ENCODE results near the gene LRRC56. TPM values are rescaled to one million over a fixed set of nuclear protein-coding genes. Genes with fewer than 3 reads are reported as not detected.
A peak's percentile ranks its signal among the peaks of the same experiment; 100 is the strongest.

LRRC56 gene
- total RNA-seq, 1 donor: 0.43 TPM

DNA sequence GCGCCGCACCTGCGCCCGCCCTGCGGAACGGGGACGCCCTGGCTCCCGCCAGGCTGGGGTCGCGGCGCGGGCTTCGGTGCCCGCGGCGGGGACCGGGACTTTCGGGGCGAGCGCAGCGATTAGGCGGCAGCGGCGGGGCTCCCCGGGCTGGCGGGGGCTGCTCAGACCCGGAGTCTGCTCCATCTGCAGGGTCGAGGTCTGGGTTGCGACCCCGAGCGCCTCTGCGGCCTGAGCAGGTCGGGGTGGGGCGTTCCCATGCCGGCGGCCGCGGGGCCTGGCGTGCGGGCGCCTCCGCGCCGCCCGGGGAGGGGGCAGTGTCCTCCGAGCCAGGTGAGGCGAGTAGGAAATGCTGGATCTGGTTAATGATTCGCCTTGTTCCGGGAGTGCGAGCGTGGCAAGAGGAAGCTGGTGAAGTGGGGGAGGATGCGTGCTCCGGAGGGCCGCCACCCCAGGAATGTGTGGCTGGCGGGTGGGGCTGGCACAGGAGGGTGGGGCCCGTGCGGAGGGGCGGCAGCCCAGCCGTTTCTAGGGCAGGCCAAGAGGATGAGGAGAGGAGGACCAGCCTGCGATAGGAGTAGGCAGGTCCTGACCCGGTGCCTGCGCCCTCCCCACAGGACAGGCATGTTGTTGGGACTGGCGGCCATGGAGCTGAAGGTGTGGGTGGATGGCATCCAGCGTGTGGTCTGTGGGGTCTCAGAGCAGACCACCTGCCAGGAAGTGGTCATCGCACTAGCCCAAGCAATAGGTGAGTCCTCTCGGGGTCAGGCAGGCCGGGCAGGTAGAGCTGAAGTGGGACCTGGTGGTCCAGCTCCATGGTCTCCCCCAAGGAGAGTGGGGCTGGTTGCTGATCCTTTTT lies 24.0 kb downstream of the LRRC56 start:
- DNase-seq (ENCODE audit: low read depth): no peak
- peak overlapping the region; percentile 61 for H3K4me3 ChIP-seq (ENCODE audit: low read depth, low read length)
- TF ChIP-seq, protein P1, sequence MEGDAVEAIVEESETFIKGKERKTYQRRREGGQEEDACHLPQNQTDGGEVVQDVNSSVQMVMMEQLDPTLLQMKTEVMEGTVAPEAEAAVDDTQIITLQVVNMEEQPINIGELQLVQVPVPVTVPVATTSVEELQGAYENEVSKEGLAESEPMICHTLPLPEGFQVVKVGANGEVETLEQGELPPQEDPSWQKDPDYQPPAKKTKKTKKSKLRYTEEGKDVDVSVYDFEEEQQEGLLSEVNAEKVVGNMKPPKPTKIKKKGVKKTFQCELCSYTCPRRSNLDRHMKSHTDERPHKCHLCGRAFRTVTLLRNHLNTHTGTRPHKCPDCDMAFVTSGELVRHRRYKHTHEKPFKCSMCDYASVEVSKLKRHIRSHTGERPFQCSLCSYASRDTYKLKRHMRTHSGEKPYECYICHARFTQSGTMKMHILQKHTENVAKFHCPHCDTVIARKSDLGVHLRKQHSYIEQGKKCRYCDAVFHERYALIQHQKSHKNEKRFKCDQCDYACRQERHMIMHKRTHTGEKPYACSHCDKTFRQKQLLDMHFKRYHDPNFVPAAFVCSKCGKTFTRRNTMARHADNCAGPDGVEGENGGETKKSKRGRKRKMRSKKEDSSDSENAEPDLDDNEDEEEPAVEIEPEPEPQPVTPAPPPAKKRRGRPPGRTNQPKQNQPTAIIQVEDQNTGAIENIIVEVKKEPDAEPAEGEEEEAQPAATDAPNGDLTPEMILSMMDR (IDR thresholded peaks at IDR 0.05; ENCODE audit: insufficient read depth, low read depth, low read length): no peak

DNA sequence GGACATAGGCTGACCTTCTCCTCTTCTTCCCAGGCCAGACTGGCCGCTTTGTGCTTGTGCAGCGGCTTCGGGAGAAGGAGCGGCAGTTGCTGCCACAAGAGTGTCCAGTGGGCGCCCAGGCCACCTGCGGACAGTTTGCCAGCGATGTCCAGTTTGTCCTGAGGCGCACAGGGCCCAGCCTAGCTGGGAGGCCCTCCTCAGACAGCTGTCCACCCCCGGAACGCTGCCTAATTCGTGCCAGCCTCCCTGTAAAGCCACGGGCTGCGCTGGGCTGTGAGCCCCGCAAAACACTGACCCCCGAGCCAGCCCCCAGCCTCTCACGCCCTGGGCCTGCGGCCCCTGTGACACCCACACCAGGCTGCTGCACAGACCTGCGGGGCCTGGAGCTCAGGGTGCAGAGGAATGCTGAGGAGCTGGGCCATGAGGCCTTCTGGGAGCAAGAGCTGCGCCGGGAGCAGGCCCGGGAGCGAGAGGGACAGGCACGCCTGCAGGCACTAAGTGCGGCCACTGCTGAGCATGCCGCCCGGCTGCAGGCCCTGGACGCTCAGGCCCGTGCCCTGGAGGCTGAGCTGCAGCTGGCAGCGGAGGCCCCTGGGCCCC lies 24.8 kb downstream of the LRRC56 start:
- no peak overlapping the region for H3K4me3 ChIP-seq (ENCODE audit: low read depth, low read length)
- DNase-seq (ENCODE audit: low read depth): no peak
- TF ChIP-seq, protein P1 (IDR thresholded peaks at IDR 0.05; ENCODE audit: insufficient read depth, low read depth, low read length): no peak

DNA sequence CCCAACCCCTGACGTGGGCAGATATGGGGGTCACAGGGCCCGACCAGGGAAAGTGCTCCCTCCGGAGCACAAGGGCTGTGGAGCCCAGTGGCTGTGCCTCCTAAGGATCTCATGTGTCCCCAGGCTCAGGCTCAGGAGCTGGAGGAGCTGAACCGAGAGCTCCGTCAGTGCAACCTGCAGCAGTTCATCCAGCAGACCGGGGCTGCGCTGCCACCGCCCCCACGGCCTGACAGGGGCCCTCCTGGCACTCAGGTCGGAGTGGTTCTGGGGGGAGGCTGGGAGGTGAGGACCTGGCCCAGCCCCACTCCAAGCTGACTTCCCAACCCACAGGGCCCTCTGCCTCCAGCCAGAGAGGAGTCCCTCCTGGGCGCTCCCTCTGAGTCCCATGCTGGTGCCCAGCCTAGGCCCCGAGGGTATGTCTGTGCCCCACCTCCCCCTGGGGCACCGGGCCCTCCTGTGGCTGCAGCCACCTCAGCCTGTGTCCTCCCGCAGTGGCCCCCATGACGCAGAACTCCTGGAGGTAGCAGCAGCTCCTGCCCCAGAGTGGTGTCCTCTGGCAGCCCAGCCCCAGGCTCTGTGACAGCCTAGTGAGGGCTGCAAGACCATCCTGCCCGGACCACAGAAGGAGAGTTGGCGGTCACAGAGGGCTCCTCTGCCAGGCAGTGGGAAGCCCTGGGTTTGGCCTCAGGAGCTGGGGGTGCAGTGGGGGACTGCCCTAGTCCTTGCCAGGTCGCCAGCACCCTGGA lies 25.9 kb downstream of the LRRC56 start:
- H3K4me3 ChIP-seq (ENCODE audit: low read depth, low read length): no peak overlapping the region
- TF ChIP-seq, protein P1 (IDR thresholded peaks at IDR 0.05; ENCODE audit: insufficient read depth, low read depth, low read length): no peak
- no peak for DNase-seq (ENCODE audit: low read depth)

DNA sequence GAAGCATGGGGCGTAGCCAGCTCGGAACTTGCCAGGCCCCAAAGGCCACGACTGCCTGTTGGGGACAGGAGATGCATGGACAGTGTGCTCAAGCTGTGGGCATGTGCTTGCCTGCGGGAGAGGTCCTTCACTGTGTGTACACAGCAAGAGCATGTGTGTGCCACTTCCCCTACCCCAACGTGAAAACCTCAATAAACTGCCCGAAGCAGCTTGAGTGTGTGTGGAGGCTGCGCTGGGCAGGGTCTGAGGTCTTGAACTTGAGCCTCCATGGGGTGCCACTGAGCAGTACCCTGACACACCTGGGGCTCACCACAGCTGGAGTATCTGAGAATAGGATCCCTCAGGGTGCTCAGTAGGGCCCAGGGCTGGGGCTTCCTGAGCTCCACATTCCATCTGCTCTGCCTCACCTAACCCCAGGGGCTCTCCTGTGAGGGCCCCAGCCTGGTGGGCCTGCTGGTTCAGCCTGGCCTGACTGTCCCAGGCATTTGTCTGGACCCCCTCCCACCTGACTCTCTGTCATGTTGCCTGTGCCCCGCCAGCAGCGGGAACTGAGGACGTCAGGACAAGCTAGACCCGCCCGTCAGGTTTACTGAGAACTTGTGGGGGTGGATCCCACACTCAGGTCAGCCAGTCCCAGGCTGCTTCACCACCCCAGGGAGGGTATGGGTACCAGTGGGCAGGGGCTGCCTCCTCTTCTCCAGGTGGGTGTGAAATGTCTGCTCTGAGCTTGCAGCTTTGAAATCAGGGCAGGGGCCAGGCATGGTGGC lies 26.7 kb downstream of the LRRC56 start:
- no peak for DNase-seq (ENCODE audit: low read depth)
- TF ChIP-seq, protein P1 (IDR thresholded peaks at IDR 0.05; ENCODE audit: insufficient read depth, low read depth, low read length): no peak
- H3K4me3 ChIP-seq (ENCODE audit: low read depth, low read length): no peak overlapping the region

DNA sequence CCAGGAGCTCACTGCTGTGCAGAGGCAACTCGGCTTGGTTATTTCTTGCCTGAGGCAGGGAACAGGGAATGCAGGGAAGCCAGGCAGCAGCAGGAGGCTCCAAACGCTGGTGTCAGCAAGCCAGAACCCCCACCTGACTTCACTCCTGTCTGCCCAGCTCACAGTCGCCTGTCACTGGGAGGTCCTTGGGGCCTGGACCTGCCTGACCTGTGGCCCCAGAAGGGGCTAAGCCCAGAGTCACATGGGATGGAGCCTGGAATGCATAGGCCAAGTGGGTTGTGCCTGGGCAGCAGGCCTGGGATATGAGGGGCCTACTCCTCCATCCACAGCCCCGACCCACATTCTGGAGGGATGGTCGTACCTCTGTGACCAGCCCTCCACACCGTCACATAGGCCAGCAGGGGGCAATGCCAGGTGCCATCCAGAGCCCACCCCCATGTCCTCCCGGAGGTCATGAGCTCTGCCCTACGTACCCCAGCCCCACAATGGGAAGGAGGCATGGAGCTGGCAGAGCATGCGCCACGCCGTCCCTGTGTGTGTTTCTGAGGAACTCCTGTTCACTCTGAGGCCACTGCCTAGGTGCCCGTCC lies 28.7 kb downstream of the LRRC56 start:
- TF ChIP-seq, protein P1 (IDR thresholded peaks at IDR 0.05; ENCODE audit: insufficient read depth, low read depth, low read length): no peak
- no peak overlapping the region for H3K4me3 ChIP-seq (ENCODE audit: low read depth, low read length)
- DNase-seq (ENCODE audit: low read depth): no peak

All from fibroblast of villous mesenchyme (primary cell).